GM12875 (cell line): ENCODE data around the gene CNTN1.

Experiments used
- H3K4me3 ChIP-seq: one replicate; pipeline ENCODE4 v1.5.1; 2011; ENCODE audit warnings: low read depth, low read length, control low read depth
- TF ChIP-seq, protein P1 (sequence below): IDR thresholded peaks from 2 replicates; pipeline ENCODE4 v1.5.1; 2011; ENCODE audit warnings: low read depth, mild to moderate bottlenecking, control low read depth, inconsistent platforms, low read length, moderate library complexity, borderline replicate concordance; ENCODE audit not compliant: insufficient read depth

Gene CNTN1

DNA sequence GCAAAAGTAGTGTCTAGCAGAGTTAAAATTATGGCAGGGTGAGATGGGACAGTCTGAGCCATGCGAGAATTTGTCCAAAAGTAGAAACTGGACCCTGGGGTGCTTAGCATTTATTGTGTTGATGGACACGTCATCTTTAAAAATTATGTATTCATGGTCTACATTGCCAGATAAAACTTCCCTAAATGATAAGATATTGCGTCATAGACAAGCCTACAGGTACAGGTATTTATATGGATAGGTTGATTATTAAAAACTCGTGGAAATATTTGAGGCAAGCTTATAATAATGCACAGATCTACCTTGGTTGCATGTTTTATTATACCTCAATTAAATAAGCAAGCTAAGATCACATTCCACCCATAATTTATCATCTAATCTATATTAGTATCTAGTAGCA lies 299.9 kb downstream of the CNTN1 start:
- TF ChIP-seq, protein P1, sequence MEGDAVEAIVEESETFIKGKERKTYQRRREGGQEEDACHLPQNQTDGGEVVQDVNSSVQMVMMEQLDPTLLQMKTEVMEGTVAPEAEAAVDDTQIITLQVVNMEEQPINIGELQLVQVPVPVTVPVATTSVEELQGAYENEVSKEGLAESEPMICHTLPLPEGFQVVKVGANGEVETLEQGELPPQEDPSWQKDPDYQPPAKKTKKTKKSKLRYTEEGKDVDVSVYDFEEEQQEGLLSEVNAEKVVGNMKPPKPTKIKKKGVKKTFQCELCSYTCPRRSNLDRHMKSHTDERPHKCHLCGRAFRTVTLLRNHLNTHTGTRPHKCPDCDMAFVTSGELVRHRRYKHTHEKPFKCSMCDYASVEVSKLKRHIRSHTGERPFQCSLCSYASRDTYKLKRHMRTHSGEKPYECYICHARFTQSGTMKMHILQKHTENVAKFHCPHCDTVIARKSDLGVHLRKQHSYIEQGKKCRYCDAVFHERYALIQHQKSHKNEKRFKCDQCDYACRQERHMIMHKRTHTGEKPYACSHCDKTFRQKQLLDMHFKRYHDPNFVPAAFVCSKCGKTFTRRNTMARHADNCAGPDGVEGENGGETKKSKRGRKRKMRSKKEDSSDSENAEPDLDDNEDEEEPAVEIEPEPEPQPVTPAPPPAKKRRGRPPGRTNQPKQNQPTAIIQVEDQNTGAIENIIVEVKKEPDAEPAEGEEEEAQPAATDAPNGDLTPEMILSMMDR = no peak
- no peak overlapping the region for H3K4me3 ChIP-seq

DNA sequence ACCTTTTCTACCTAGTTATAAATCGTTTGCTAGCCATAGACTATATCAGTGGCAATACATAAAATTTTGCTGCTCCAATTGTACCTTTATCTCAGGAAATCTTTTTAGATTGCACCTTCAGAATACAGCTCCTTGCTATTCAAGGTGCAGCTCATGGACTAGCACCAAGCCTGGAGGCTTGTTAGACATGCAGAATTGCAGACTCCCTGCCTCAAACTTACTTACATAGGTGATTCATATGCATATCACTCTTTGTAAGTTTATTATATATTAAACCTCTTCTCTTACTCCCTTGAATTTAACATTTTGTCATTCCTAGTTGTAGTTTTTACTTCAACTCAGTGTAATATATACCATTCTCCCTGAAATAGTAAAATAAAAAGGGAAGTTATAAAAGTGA lies 300.4 kb downstream of the CNTN1 start:
- TF ChIP-seq, protein P1 = no peak
- no peak overlapping the region for H3K4me3 ChIP-seq

DNA sequence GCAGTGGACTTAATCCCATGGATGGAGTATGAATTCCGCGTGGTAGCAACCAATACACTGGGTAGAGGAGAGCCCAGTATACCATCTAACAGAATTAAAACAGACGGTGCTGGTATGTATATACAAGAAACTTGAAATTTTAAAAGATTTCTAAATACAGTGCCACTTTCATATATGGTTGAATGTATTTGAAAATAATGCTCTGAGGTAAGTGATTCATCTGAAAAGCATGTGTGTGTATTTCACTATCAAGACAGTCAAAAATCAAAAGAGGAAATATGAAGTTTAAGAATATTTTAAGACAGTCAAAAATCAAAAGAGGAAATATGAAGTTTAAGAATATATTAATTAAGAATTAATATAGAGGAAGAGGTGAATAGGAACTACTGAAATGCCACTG lies 300.9 kb downstream of the CNTN1 start:
- H3K4me3 ChIP-seq = no peak overlapping the region
- TF ChIP-seq, protein P1 = no peak

DNA sequence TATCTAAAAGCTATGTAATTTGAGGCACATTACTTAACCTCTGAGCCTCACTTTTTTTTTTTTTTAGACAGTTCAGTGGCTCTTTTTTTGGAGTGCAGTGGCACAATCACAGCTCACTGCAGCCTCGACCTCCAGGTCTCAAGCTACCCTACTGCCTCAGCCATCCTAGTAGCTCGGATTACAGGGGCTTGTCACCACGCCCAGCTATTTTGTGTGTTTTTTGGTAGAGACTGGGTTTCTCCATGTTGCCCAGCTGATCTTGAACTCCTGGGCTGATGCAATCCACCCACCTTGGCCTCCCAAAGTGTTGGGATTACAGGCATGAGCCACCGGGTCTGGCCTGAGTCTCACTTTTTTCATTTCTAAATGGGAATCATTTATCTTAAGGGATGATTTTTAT lies 303.9 kb downstream of the CNTN1 start:
- TF ChIP-seq, protein P1 = no peak
- no peak overlapping the region for H3K4me3 ChIP-seq

DNA sequence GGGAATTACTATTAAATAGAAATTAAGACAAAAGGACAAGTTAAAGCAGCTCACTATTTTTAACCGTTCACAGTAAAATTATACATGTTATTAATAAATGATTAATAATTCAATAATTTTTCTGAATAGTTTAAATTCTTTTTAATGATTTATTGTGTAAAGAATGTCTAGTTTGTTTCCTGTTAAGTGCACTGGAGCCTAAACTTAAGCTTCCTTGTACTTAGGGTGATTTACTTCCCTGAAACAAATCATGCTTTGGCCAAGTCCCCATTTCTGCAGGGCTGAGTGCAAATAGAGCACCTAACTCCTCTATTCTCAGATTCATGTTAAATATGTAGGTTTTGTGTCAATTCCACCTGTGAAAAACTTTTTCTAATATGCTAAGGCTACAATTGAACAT lies 307.0 kb downstream of the CNTN1 start:
- TF ChIP-seq, protein P1 = no peak

DNA sequence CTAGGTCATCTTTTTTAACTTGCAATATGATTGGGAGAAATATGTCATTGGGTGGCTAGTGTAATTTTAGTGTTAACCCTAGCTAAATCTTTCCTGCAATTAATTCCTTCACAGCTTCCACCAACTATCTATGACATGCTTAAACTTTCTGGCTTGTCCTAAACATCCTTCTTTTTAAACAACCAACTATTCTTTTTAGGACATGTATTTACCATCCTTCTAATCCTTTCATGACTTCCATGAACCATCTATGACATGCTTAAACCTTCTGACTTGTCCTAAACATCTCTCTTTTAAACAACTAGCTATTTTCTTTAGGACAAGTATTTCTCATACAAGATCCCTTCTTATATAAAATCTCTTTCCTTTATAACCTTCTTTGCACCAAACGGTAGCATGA lies 316.2 kb downstream of the CNTN1 start:
- H3K4me3 ChIP-seq = no peak overlapping the region
- TF ChIP-seq, protein P1 = no peak

More for the DNA sequence above, 307.0 kb downstream of the CNTN1 start:
- no peak overlapping the region for H3K4me3 ChIP-seq

DNA sequence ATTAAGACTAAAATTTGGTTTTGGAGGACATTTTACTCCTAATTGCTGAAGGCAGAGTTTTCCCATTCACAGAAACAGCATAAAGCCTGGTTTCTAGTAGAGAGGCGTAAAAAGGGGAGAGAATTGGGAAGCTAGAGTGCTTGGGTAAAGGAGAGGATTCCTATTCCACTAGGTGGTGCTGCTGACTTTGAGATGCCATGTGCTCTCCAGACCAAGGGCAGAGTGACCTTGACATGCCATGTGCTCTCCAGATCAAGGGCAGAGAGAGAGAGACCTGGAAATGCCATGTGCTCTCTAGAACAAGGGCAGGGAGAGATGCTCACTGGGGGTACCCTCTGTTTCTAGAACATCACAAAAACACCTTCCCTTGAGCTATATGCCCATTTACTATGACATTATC lies 319.7 kb downstream of the CNTN1 start:
- H3K4me3 ChIP-seq = no peak overlapping the region

More for the DNA sequence above, 319.7 kb downstream of the CNTN1 start:
- TF ChIP-seq, protein P1 = no peak
